SK-N-SH (cell line): ENCODE results near the gene ZMYND8. TPM values are rescaled to one million over a fixed set of nuclear protein-coding genes. Genes with fewer than 3 reads are reported as not detected.

ENCODE experiments used
- CTCF ChIA-PET: fragments of 300-600, 350-600 bp; formaldehyde crosslinking; extraction: SDS; loops from one replicate; lab custom pipeline; 2021; lab: Yijun Ruan, JAX
- POLR2A ChIA-PET: fragments of 350-600 bp; sonication (Branson Sonifier 250); formaldehyde crosslinking; extraction: SDS; loops from one replicate; lab custom pipeline; 2020; ENCODE audit warnings: antibody characterized with exemption, inconsistent platforms; lab: Yijun Ruan, JAX
- DNase-seq: peaks from one replicate; pipeline ENCODE4 v3.0.0; 2012
- H2AFZ ChIP-seq: fragments of 200-600 bp; sonication (generic); 2 replicates; pipeline ENCODE4 v1.8.1; 2016; ENCODE audit warnings: antibody characterized with exemption, mild to moderate bottlenecking, low read depth
- H3F3A ChIP-seq: fragments of 200-600 bp; sonication (generic); replicated peaks from 2 replicates; pipeline ENCODE3; 2016; ENCODE audit warnings: antibody characterized with exemption, mild to moderate bottlenecking; ENCODE audit not compliant: insufficient read depth
- H3K27ac ChIP-seq, 2 experiments: fragments of 200-500 bp in 1 of 2; fragments of 200-600 bp in 1 of 2; sonication (Bioruptor generic) in 1 of 2; sonication (generic), shearing (Covaris generic) in 1 of 2; 2 replicates each; pipeline versions ENCODE4 v1.5.1 to v1.6.1; 2014 to 2016; ENCODE audit warnings: low read depth in 2 of 2, inconsistent platforms in 1 of 2, low read length in 1 of 2, mild to moderate bottlenecking in 1 of 2, mixed read lengths in 1 of 2
- H3K27me3 ChIP-seq: fragments of 200-600 bp; sonication (generic), shearing (Covaris generic); 2 replicates; pipeline ENCODE4 v1.6.1; 2016; ENCODE audit warnings: mixed run types; ENCODE audit not compliant: insufficient read depth
- H3K36me3 ChIP-seq, 2 experiments: fragments of 200-500 bp in 1 of 2; fragments of 200-600 bp in 1 of 2; sonication (Bioruptor generic) in 1 of 2; sonication (generic) in 1 of 2; replicated peaks in 1 of 2; 2 replicates each; pipeline versions ENCODE3 to v1.5.1; 2014 to 2016; ENCODE audit warnings: low read length in 1 of 2, mild to moderate bottlenecking in 1 of 2; ENCODE audit not compliant: insufficient read depth in 2 of 2, control insufficient read depth in 1 of 2
- H3K4me1 ChIP-seq, 2 experiments: fragments of 200-500 bp in 1 of 2; fragments of 200-600 bp in 1 of 2; sonication (Bioruptor generic) in 1 of 2; sonication (generic), shearing (Covaris generic) in 1 of 2; 2 replicates each; pipeline versions ENCODE4 v1.5.1 to v1.6.1; 2014 to 2016; ENCODE audit warnings: low read depth in 1 of 2, low read length in 1 of 2, mixed run types in 1 of 2; ENCODE audit not compliant: insufficient read depth in 2 of 2, control insufficient read depth in 1 of 2
- H3K4me2 ChIP-seq: fragments of 200-600 bp; sonication (generic), shearing (Covaris generic); 2 replicates; pipeline ENCODE4 v1.6.1; 2017; ENCODE audit warnings: mixed run types
- H3K4me3 ChIP-seq, 2 experiments: fragments of 200-500 bp in 1 of 2; fragments of 200-600 bp in 1 of 2; sonication (Bioruptor generic) in 1 of 2; sonication (generic), shearing (Covaris generic) in 1 of 2; 2 replicates each; pipeline versions ENCODE4 v1.5.1 to v1.8.1; 2014 to 2016; ENCODE audit warnings: low read depth in 2 of 2, inconsistent platforms in 1 of 2, low read length in 1 of 2, mild to moderate bottlenecking in 1 of 2, mixed read lengths in 1 of 2, moderate library complexity in 1 of 2
- H3K79me2 ChIP-seq: fragments of 200-600 bp; sonication (generic); 2 replicates; pipeline ENCODE4 v1.8.1; 2017; ENCODE audit warnings: mild to moderate bottlenecking; ENCODE audit not compliant: insufficient read depth
- H3K9ac ChIP-seq: fragments of 200-600 bp; sonication (generic); 2 replicates; pipeline ENCODE4 v1.6.1; 2017; ENCODE audit warnings: mixed run types
- H3K9me2 ChIP-seq: fragments of 200-600 bp; sonication (generic); 2 replicates; pipeline ENCODE4 v1.6.1; 2017; ENCODE audit warnings: mixed run types
- H3K9me3 ChIP-seq: fragments of 200-600 bp; sonication (generic); 2 replicates; pipeline ENCODE4 v1.6.1; 2017; ENCODE audit warnings: mixed run types, mild to moderate bottlenecking, moderate library complexity
- H4K20me1 ChIP-seq: fragments of 200-600 bp; sonication (generic); 2 replicates; pipeline ENCODE4 v1.6.1; 2017; ENCODE audit warnings: mild to moderate bottlenecking, mixed run types; ENCODE audit not compliant: insufficient read depth
- EZH2phosphoT487 ChIP-seq: fragments of 200-600 bp; sonication (generic); IDR thresholded peaks from 2 replicates; pipeline ENCODE4 v1.6.1; 2017; ENCODE audit warnings: low read depth, mixed run types, mild to moderate bottlenecking, antibody characterized with exemption, moderate library complexity, borderline replicate concordance
- FOSL2 ChIP-seq: IDR thresholded peaks from 2 replicates; pipeline ENCODE4 v1.4.0; 2012; ENCODE audit warnings: low read depth, mild to moderate bottlenecking, moderate library complexity, borderline replicate concordance
- FOXM1 ChIP-seq: IDR thresholded peaks from 2 replicates; pipeline ENCODE4 v1.4.0; 2012; ENCODE audit warnings: low read depth, mild to moderate bottlenecking
- GABPA ChIP-seq: IDR thresholded peaks from 2 replicates; pipeline ENCODE4 v1.4.0; 2012; ENCODE audit warnings: low read depth, mild to moderate bottlenecking
- JUND ChIP-seq: IDR thresholded peaks from 2 replicates; pipeline ENCODE4 v1.4.0; 2012
- MEF2A ChIP-seq: IDR thresholded peaks from 2 replicates; pipeline ENCODE4 v1.4.0; 2012; ENCODE audit warnings: low read depth, borderline replicate concordance
- MXI1 ChIP-seq: IDR thresholded peaks from 2 replicates; pipeline ENCODE4 v1.6.1; 2012; ENCODE audit warnings: mild to moderate bottlenecking, low read depth, low read length, improper control_type of control experiment
- WGBS: methylation state at CpG from one replicate; pipeline ENCODE4 v1.1.6; 2017; ENCODE audit warnings: low lambda C conversion rate; 5-methylcytosine and 5-hydroxymethylcytosine counted together
- polyA plus RNA-seq, 3 experiments: library from polyadenylated mRNA; depleted of rRNA; stranded (reverse); fragments of >200 nt; gene quantifications; 2 replicates each; pipeline ENCODE4 v1.2.3, GENCODE V29; 2012
- TF ChIP-seq, protein P1 (sequence below): fragments of 200-600 bp; sonication (generic); IDR thresholded peaks from 2 replicates; pipeline ENCODE4 v1.6.1; 2017; ENCODE audit warnings: antibody characterized with exemption, mild to moderate bottlenecking, moderate library complexity
- TF ChIP-seq, protein P2 (sequence below): fragments of 150-350 bp; IDR thresholded peaks from 2 replicates; pipeline ENCODE4 v1.6.1; 2017; ENCODE audit warnings: antibody characterized with exemption, low read length, low read depth, borderline replicate concordance
- TF ChIP-seq, protein P3 (sequence below): IDR thresholded peaks from 2 replicates; pipeline ENCODE4 v1.4.0; 2012; ENCODE audit warnings: low read depth, borderline replicate concordance

Gene ZMYND8
- polyA plus RNA-seq, 1 of the 3 experiments (the other 2 are of a cell fraction), result 25.3 TPM

DNA sequence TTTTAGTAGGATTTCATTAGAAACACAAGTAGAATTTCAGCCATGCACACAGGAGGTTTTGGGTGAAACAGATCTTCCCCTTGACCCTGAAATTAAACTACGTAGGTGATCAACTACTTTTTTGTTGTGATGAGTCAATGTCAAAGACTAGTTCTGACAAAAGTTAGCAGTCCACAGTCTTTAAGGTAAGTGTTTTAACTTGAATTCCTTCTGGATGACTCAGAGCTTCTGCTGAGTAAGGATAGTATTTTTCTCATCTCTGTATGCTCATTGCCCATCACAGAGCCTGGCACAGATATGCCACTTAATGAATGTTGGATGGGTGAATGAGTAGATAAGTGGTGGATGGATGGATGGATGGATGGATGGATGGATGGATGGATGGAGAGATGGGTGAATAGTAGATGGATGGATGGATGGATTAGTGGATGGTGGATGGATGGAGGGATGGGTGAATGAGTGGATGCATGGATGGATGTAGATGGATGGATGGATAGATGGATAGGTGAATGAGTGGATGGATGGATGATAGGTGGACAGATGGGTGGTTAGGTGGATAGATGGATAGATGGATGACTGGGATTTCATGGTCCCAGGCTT is 165.3 kb downstream of the ZMYND8 start:
- TF ChIP-seq JUND (peak; percentile 15; the same call in 1 of the 2 replicates), GABPA (no peak), FOSL2 (0 out of 2 replicates have a peak, but pooled peaks have one; percentile 8)
- CTCF ChIA-PET, result interaction anchor here (1.5 to 1.6 kb wide), 2 partner anchors 15 to 193 kb away, joined by 4 to 5 read pairs; no protein-coding TSS in a partner anchor
- Histone ChIP-seq H3K4me1 (no peaks in the 10 kb centered on the region), H3K27ac (no peak overlapping the region), H3K4me3 (no peak overlapping the region), H4K20me1 (no peaks in the 10 kb centered on the region), H3K36me3 (no peaks in the 10 kb centered on the region), H3K9me3 (no peaks in the 10 kb centered on the region), H3K79me2 (no peaks in the 10 kb centered on the region), H3K4me2 (no peak overlapping the region), H2AFZ (no peak overlapping the region), H3K9ac (no peak overlapping the region), H3K27me3 (no peaks in the 10 kb centered on the region), H3F3A (no peaks in the 10 kb centered on the region), H3K9me2 (no peaks in the 10 kb centered on the region)
- DNase-seq, result no peak
- POLR2A ChIA-PET, result no interaction called here
- WGBS, result 58% methylated on average over 1 of the region's 1 CpG

DNA sequence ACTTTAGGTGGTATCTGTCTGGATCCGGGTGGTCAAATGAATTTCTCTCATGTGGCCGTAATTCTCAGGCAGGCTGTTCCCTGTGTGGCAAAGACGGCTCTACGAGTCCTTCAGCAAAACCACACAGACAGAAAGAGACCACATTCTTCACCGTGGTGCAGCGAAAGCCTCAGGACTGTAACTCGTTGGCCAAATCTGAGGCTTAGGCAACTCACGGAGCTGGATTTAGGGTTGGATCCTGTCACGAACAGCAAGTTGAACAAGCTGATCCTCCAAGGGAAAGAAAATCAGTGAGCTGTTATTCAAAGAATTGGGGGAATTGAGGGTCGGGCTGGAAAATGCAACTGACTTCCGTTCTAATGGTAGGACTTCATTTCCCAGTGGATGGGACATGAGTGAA is 167.4 kb downstream of the ZMYND8 start:
- H3K27me3 ChIP-seq, result no peaks in the 10 kb centered on the region
- POLR2A ChIA-PET, result no interaction called here
- H3K4me2 ChIP-seq, result no peak overlapping the region
- no peaks in the 10 kb centered on the region for H3K36me3 ChIP-seq
- H3K4me1 ChIP-seq, result no peaks in the 10 kb centered on the region; a peak in 1 of 4 replicates
- no peak overlapping the region for H3K9ac ChIP-seq
- H4K20me1 ChIP-seq, result no peaks in the 10 kb centered on the region
- no peak for DNase-seq
- H3K27ac ChIP-seq, result no peak overlapping the region
- no peak overlapping the region for H2AFZ ChIP-seq
- no peaks in the 10 kb centered on the region for H3K79me2 ChIP-seq
- H3K9me2 ChIP-seq, result no peaks in the 10 kb centered on the region
- TF ChIP-seq MXI1 (no peak), EZH2phosphoT487 (no peak), FOXM1 (no peak), MEF2A (no peak), FOSL2 (no peak)
- TF ChIP-seq, protein P1, sequence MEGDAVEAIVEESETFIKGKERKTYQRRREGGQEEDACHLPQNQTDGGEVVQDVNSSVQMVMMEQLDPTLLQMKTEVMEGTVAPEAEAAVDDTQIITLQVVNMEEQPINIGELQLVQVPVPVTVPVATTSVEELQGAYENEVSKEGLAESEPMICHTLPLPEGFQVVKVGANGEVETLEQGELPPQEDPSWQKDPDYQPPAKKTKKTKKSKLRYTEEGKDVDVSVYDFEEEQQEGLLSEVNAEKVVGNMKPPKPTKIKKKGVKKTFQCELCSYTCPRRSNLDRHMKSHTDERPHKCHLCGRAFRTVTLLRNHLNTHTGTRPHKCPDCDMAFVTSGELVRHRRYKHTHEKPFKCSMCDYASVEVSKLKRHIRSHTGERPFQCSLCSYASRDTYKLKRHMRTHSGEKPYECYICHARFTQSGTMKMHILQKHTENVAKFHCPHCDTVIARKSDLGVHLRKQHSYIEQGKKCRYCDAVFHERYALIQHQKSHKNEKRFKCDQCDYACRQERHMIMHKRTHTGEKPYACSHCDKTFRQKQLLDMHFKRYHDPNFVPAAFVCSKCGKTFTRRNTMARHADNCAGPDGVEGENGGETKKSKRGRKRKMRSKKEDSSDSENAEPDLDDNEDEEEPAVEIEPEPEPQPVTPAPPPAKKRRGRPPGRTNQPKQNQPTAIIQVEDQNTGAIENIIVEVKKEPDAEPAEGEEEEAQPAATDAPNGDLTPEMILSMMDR, result no peak
- TF ChIP-seq, protein P2, sequence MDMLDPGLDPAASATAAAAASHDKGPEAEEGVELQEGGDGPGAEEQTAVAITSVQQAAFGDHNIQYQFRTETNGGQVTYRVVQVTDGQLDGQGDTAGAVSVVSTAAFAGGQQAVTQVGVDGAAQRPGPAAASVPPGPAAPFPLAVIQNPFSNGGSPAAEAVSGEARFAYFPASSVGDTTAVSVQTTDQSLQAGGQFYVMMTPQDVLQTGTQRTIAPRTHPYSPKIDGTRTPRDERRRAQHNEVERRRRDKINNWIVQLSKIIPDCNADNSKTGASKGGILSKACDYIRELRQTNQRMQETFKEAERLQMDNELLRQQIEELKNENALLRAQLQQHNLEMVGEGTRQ, result no peak
- TF ChIP-seq, protein P3, sequence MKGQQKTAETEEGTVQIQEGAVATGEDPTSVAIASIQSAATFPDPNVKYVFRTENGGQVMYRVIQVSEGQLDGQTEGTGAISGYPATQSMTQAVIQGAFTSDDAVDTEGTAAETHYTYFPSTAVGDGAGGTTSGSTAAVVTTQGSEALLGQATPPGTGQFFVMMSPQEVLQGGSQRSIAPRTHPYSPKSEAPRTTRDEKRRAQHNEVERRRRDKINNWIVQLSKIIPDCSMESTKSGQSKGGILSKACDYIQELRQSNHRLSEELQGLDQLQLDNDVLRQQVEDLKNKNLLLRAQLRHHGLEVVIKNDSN, result no peak
- H3F3A ChIP-seq, result no peaks in the 10 kb centered on the region
- H3K9me3 ChIP-seq, result no peaks in the 10 kb centered on the region
- CTCF ChIA-PET, result interaction anchor here (0.8 to 2.3 kb wide), 5 partner anchors 16 to 442 kb away, joined by 3 to 10 read pairs (median 3); no protein-coding TSS in a partner anchor
- H3K4me3 ChIP-seq, result no peak overlapping the region
- 78% methylated on average over 11 of the region's 11 CpGs for WGBS
